ENCODE data around the gene DTL. TPM values are rescaled to one million over a fixed set of nuclear protein-coding genes. Genes with fewer than 3 reads are reported as not detected.
A peak's percentile ranks its signal among the peaks of the same experiment; 100 is the strongest.

Gene DTL
- total RNA-seq, 2 experiments from 2014 or later = 61.7 to 64.4 TPM

GRCh38 chr1:212030936-212031528 lies 4.5 kb upstream of the DTL start:
- no peak for DNase-seq (ENCODE audit: low spot score)
- no peak overlapping the region for H3K27ac ChIP-seq (ENCODE audit: low read depth, low read length, poor library complexity, severe bottlenecking)
- H3K4me2 ChIP-seq (ENCODE audit: low read length) = peak overlapping the region; percentile 50
- intact Hi-C loops (cut with micrococcal nuclease; ENCODE audit: unreplicated experiment) = no loop called here
- H3K4me3 ChIP-seq (ENCODE audit: low read depth, low read length, poor library complexity, severe bottlenecking) = no peak overlapping the region
- peaks cover 93% of the 10 kb centered on the region for H3K79me2 ChIP-seq (ENCODE audit: insufficient read depth, low read depth, low read length)
- H3K9me2 ChIP-seq (ENCODE audit: insufficient read depth, low read length) = no peaks in the 10 kb centered on the region
- peaks cover 4% of the 10 kb centered on the region; the same call in 1 of the 2 replicates for H3K9me3 ChIP-seq (ENCODE audit: low read length)
- no TSS peak for BruUV-seq (replicated peaks)
- POLR2A ChIA-PET = interaction anchor here (0.6 to 1.2 kb wide), 3 partner anchors 18 to 333 kb away, joined by 3 to 4 read pairs (median 3); no protein-coding TSS in a partner anchor
- H3K4me1 ChIP-seq (ENCODE audit: insufficient read depth, low read length, poor library complexity, severe bottlenecking) = peaks cover 44% of the 10 kb centered on the region
- CTCF ChIA-PET (ENCODE audit: unreplicated experiment) = no interaction called here
- H3K36me3 ChIP-seq (ENCODE audit: insufficient read depth, low read length) = peaks cover 57% of the 10 kb centered on the region
- H4K20me1 ChIP-seq (ENCODE audit: insufficient read depth, low read length) = peaks cover 31% of the 10 kb centered on the region
- H2AFZ ChIP-seq (ENCODE audit: low read length) = no peak overlapping the region
- TF ChIP-seq EZH2phosphoT487 (IDR thresholded peaks at IDR 0.05; ENCODE audit: borderline replicate concordance, low read depth, low read length) (no peak), CTCF (conservative IDR thresholded peaks at IDR 0.05; ENCODE audit: low read length) (no peak)

- Histone ChIP-seq H3K4me1 (ENCODE audit: insufficient read depth, low read length, poor library complexity, severe bottlenecking) (peaks cover 65% of the 10 kb centered on the region), H3K4me3 (ENCODE audit: low read depth, low read length, poor library complexity, severe bottlenecking) (peak overlapping the region; percentile 82)
- intact Hi-C loops (cut with micrococcal nuclease; ENCODE audit: unreplicated experiment) = loop anchor here (1.0 to 2.0 kb wide), 6 partner anchors 22 to 455 kb away; partner anchors contain the start of genes LPGAT1, PPP2R5A and SLC30A1
Measured at GRCh38 chr1:212034516-212035122, 929 bp upstream of the DTL start.

More at GRCh38 chr1:212034516-212035122, 929 bp upstream of the DTL start:
- Histone ChIP-seq H3K4me2 (ENCODE audit: low read length) (peak overlapping the region; percentile 88), H3K36me3 (ENCODE audit: insufficient read depth, low read length) (peaks cover 65% of the 10 kb centered on the region), H4K20me1 (ENCODE audit: insufficient read depth, low read length) (peaks cover 47% of the 10 kb centered on the region), H3K9me2 (ENCODE audit: insufficient read depth, low read length) (no peaks in the 10 kb centered on the region), H3K27ac (ENCODE audit: low read depth, low read length, poor library complexity, severe bottlenecking) (peak overlapping the region; percentile 80), H3K79me2 (ENCODE audit: insufficient read depth, low read depth, low read length) (peaks cover 93% of the 10 kb centered on the region), H3K9me3 (ENCODE audit: low read length) (peaks cover 4% of the 10 kb centered on the region; the same call in 1 of the 2 replicates), H2AFZ (ENCODE audit: low read length) (peak overlapping the region; percentile 17; the same call in 1 of the 2 replicates)
- no peak for DNase-seq (ENCODE audit: low spot score)
- BruUV-seq (replicated peaks) = TSS peak; percentile 73
- ChIA-PET POLR2A (interaction anchor here (0.8 to 2.6 kb wide), 13 partner anchors 15 to 380 kb away, joined by 3 to 30 read pairs (median 6); partner anchors contain the start of genes PACC1 and PPP2R5A), CTCF (ENCODE audit: unreplicated experiment) (interaction anchor here (1.0 to 2.0 kb wide), 4 partner anchors 306 to 362 kb away, joined by 3 to 11 read pairs (median 6); no protein-coding TSS in a partner anchor)
- TF ChIP-seq EZH2phosphoT487 (IDR thresholded peaks at IDR 0.05; ENCODE audit: borderline replicate concordance, low read depth, low read length) (no peak), CTCF (conservative IDR thresholded peaks at IDR 0.05; ENCODE audit: low read length) (no peak)

All from OCI-LY7 (cell line).